Measurements from ENCODE around the gene ALK.

The ALK gene

GRCh38 chr2:29700560-29700959 is 220.8 kb downstream of the ALK start:
- CTCF ChIA-PET = interaction anchor here (0.6 kb wide), 1 partner anchor 19 kb away, joined by 3 read pairs; no protein-coding TSS in a partner anchor
- no peak for TF ChIP-seq ZBTB11 (tag by site-specific recombination; conservative IDR thresholded peaks at IDR 0.05; ENCODE audit: low read depth)
- TF ChIP-seq ZNF830 (tag by site-specific recombination; IDR thresholded peaks at IDR 0.05; ENCODE audit: low read depth) = no peak
- no peak for TF ChIP-seq ZNF530 (tag by site-specific recombination; IDR thresholded peaks at IDR 0.05; ENCODE audit: low read depth)
- no peak for TF ChIP-seq ZNF10 (tag by site-specific recombination; IDR thresholded peaks at IDR 0.05)
- no peak for TF ChIP-seq ZNF311 (tag by site-specific recombination; IDR thresholded peaks at IDR 0.05; ENCODE audit: borderline replicate concordance)
- no peak for TF ChIP-seq PRDM4 (tag by site-specific recombination; IDR thresholded peaks at IDR 0.05)
- no peak for TF ChIP-seq KLF17 (tag by site-specific recombination; IDR thresholded peaks at IDR 0.05)
- no peak for TF ChIP-seq ZBTB44 (tag by site-specific recombination; IDR thresholded peaks at IDR 0.05)
- no peak for TF ChIP-seq AEBP2 (tag by site-specific recombination; IDR thresholded peaks at IDR 0.05; ENCODE audit: borderline replicate concordance)
- TF ChIP-seq ZNF404 (tag by site-specific recombination; IDR thresholded peaks at IDR 0.05) = no peak
- TF ChIP-seq BCL6B (tag by site-specific recombination; IDR thresholded peaks at IDR 0.05) = no peak
- no peak for TF ChIP-seq ZNF350 (tag by site-specific recombination; IDR thresholded peaks at IDR 0.05)
- POLR2A ChIA-PET = no interaction called here
- Histone ChIP-seq H3K4me1 (ENCODE audit: control insufficient read depth, insufficient read depth, low read length) (no peaks in the 10 kb centered on the region), H3K9me3 (ENCODE audit: control insufficient read depth, insufficient read depth, low read depth, low read length) (no peaks in the 10 kb centered on the region), H3K36me3 (ENCODE audit: control insufficient read depth in 2 of 2, insufficient read depth in 1 of 2, low read length in 2 of 2) (no peaks in the 10 kb centered on the region), H3K27ac (ENCODE audit: extremely low read depth, low read depth, low read length) (no peak overlapping the region), H3K4me3 (ENCODE audit: low read depth, low read length) (no peak overlapping the region)

GRCh38 chr2:29699045-29699444 is 222.3 kb downstream of the ALK start:
- no peaks in the 10 kb centered on the region for H3K9me3 ChIP-seq (ENCODE audit: control insufficient read depth, insufficient read depth, low read depth, low read length)
- no peak overlapping the region for H3K27ac ChIP-seq (ENCODE audit: extremely low read depth, low read depth, low read length)
- H3K4me1 ChIP-seq (ENCODE audit: control insufficient read depth, insufficient read depth, low read length) = no peaks in the 10 kb centered on the region
- no peak overlapping the region for H3K4me3 ChIP-seq (ENCODE audit: low read depth, low read length)
- H3K36me3 ChIP-seq (ENCODE audit: control insufficient read depth in 2 of 2, insufficient read depth in 1 of 2, low read length in 2 of 2) = no peaks in the 10 kb centered on the region
- CTCF ChIA-PET = no interaction called here
- POLR2A ChIA-PET = no interaction called here
- TF ChIP-seq ZNF707 (tag by site-specific recombination; IDR thresholded peaks at IDR 0.05) (no peak), ZNF549 (tag by site-specific recombination; IDR thresholded peaks at IDR 0.05) (no peak), ZBTB21 (tag by site-specific recombination; IDR thresholded peaks at IDR 0.05) (no peak), ZNF140 (tag by site-specific recombination; IDR thresholded peaks at IDR 0.05) (no peak), ZNF394 (tag by site-specific recombination; IDR thresholded peaks at IDR 0.05; ENCODE audit: borderline replicate concordance) (no peak), PRDM10 (tag by site-specific recombination; IDR thresholded peaks at IDR 0.05) (no peak), KLF8 (tag by site-specific recombination; IDR thresholded peaks at IDR 0.05) (no peak), ZNF777 (tag by site-specific recombination; IDR thresholded peaks at IDR 0.05; ENCODE audit: borderline replicate concordance) (no peak)

Data from HEK293 (cell line).